ENCODE results near the gene POTEE.
"Not testable (repeated sequence)": the region's sequence is repeated elsewhere in the genome, so short reads cannot be mapped to it uniquely, and the experiment has no call there.

The POTEE gene

GRCh38 chr2:131209030-131209772 lies at the start of gene POTEE:
TSS of gene POTEE (plus strand) at chr2:131209536. CDS start at chr2:131218403, 8,867 bp downstream.
- not testable (repeated sequence) for DNase-seq

DNA sequence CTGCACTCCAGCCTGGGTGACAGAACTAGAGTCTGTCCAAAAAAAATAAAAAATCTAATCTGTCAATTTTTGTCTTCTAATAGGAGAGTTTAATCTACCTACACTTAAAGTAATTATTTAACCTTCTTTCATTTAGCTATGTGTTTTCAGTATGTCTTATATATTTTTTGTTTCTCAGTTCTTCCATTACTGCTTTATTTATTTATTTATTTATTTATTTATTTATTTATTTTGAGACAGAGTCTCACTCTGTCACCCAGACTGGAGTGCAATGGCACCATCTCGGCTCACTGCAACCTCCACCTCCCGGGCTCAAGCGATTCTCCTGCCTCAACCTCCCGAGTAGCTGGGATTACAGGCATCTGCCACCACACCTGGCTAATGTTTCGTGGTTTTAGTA lies 43.8 kb upstream of the POTEE start:
- DNase-seq: not testable (repeated sequence)

GRCh38 chr2:131168538-131168937 lies 40.8 kb upstream of the POTEE start:
- DNase-seq: no peak

- DNase-seq: not testable (repeated sequence)
Observed at GRCh38 chr2:131178050-131178449, 31.3 kb upstream of the POTEE start.

DNA sequence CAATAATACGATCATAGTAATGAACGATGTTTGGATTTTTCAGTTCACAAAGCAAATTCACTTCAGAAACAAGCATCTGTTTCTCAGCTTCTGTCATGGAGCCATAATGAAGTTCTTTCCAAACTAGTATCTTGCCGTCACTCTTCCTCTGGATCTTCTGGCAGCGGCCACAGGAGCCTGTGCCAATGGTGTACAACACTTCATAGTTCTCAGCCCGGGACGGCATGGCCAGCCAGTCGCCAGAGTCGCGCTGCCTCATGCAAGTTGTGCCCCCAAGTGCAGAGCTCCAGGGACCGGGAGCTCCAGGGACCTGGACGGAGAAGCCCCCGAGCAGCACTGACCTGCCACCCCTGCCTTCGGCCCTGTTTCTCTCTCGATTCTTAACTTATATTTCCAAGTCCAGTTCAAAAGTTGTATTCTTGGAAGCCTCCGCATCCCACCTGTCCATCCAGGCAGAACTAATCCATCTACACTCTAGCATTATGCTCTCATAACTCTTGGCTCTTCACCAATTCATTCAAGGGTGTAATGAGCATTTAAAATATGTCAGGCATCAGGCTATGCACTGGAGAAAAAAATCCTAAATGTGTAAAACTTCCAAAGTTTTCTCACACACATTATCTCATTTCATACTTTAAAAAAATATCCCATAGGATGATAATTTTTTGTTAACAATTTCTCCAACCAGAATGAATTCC lies 30.5 kb upstream of the POTEE start:
- DNase-seq: not testable (repeated sequence)

DNA sequence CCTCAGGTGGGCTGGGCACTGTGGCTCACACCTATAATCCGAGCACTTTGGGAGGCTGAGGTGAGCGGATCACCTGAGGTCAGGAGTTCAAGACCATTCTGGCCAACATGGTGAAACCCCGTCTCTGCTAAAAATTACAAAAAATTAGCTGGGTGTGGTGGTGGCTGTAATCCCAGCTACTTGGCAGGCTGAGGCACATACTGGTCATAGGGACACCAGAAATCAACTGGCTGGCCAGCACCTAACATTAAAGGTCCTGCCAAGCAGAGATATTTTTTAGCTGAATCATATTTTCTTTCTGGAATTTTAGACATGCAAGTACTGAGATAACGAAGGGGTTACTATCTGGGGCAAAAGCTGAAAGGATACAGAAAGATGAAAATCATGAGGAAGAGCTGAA lies 27.9 kb upstream of the POTEE start:
- DNase-seq: not testable (repeated sequence)

DNA sequence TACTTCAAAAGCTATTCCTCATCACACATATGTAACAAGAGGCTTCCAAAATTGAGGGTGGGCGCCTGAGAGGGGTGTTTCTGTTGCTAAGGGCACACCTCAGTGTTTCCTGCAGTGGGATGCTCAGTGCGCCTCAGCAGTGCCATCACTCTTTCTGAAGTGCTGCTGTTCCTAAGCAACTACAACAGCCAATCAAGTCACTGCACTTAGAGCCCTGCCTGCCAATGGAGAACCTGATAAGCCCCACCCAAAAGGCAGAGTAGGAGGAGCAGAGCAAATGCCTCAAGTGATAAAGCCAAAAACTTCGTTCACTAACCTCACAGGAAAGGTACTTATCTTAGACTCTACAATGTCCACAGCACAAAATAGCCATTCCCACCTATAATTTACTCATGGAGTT lies 15.9 kb upstream of the POTEE start:
- DNase-seq: not testable (repeated sequence)

DNA sequence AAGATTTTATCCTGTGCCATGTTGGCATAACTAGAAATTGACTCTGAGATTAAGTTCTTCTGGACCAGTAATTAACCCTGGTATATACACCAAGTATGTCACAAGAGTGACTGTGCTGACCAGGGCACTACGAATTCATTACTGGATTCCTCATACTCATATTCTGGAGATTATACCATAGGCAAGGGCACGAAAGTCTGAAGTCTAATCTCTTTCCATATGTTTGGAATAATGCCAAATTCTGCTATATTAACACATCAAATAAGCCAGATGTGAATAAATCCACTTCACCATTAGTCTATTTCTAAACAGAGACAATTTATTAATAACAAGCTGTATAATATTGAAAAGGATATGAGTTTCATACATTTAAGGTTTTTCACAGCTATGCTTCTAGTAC lies 13.2 kb upstream of the POTEE start:
- DNase-seq: not testable (repeated sequence)

DNA sequence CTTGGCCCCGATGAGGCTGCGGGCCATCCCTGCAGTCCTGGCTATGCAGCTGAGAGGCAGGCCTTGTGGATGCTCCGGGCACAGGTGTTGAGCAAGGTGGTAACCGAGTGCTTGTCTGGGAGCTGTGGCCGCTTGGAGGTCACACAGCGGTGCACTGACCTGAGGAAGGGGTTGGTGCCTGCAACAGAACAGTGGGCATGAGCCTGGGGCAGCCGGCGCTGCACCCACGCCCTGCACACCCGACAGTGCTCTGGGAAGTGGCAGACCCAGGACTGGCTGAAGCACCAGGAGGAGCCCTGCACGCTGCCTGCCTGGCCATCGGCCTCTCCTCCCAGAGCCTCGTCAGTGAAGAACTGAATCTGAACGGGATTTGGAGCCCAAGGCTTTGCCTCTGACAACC lies 8.2 kb upstream of the POTEE start:
- DNase-seq: no peak

- not testable (repeated sequence) for DNase-seq
Observed at GRCh38 chr2:131207839-131208238, 1.5 kb upstream of the POTEE start.

- DNase-seq: not testable (repeated sequence)
Observed at GRCh38 chr2:131209773-131210104, 403 bp downstream of the POTEE start.

- DNase-seq: not testable (repeated sequence)
Observed at GRCh38 chr2:131210434-131211211, 1.3 kb downstream of the POTEE start.

GRCh38 chr2:131217238-131217986 lies 8.1 kb downstream of the POTEE start:
- DNase-seq: not testable (repeated sequence)

DNA sequence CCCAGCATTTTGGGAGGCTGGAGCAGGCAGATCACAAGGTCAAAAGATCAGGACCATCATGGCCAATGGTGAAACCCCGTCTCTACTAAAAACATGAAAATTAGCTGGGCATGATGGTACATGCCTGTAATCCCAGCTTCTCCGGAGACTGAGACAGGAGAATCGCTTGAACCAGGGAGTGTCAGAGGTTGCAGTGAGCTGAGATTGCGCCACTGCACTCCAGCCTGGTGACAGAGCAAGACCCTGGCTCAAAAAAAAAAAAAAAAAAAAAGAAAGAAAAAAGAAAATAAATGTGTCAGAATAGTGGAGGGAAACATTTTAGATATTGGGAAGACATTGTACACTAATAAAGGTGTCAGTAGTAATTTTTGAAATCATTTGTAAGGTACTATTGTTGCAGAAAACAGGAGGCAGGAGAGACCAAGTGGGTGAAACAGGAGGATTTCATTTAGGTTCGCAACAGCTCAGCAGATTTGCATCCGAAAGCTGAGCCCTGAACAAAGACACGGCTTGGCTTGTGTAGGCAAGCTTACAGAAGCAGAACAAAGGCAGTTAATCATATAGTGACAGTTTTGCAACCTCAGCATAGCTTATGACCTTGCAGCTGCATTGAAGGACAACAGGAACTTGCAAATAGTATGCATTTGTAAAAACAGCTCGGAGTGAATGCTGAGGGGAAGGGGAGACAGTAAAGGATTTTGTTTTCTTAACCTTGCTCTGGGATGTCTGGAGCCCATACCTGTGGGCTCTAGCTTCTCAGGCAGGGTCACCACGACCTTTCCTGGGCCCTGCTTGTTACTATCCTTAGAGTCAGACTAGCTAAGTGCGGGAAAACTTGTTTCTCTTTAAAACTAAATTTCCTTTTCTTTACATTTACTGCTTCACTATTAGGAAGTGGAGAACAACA lies 26.5 kb downstream of the POTEE start:
- not testable (repeated sequence) for DNase-seq
